SK-N-SH treated with all-trans-retinoic acid at 6 μM for 48 hours (cell line): ENCODE results near the gene ANO10.

Source experiments
- ATAC-seq: fragments of 200-7000 bp; cut with Tn5 transposase; 3 replicates; pipeline ENCODE4 v1.9.1; 2020; ENCODE audit warnings: mild to moderate bottlenecking, moderate library complexity
- ESRRG ChIP-seq: fragments of 250-450 bp; sonication (Bioruptor Pico); IDR thresholded peaks from 2 replicates; pipeline ENCODE4 v1.6.1; 2021; ENCODE audit warnings: mild to moderate bottlenecking
- GLIS3 ChIP-seq: fragments of 250-450 bp; sonication (Bioruptor Pico); IDR thresholded peaks from 2 replicates; pipeline ENCODE4 v1.5.0; 2020; ENCODE audit warnings: mild to moderate bottlenecking, moderate library complexity
- ISL1 ChIP-seq: fragments of 250-450 bp; sonication (Bioruptor Pico); IDR thresholded peaks from 2 replicates; pipeline ENCODE4 v2.1.2; 2022; ENCODE audit warnings: mild to moderate bottlenecking, moderate library complexity
- OSR1 ChIP-seq: fragments of 250-450 bp; sonication (Bioruptor Pico); IDR thresholded peaks from 2 replicates; pipeline ENCODE4 v1.8.0; 2022; ENCODE audit warnings: moderate library complexity, mild to moderate bottlenecking, inconsistent platforms
- PPARA ChIP-seq: fragments of 250-450 bp; sonication (Bioruptor Pico); IDR thresholded peaks from 2 replicates; pipeline ENCODE4 v1.5.0; 2020; ENCODE audit warnings: mild to moderate bottlenecking, borderline replicate concordance
- RARB ChIP-seq: fragments of 250-450 bp; sonication (Bioruptor Pico); IDR thresholded peaks from 2 replicates; pipeline ENCODE4 v1.8.0; 2021; ENCODE audit warnings: mild to moderate bottlenecking, moderate library complexity
- ZC3H10 ChIP-seq: fragments of 250-450 bp; sonication (Bioruptor Pico); IDR thresholded peaks from 2 replicates; pipeline ENCODE4 v1.5.1; 2021; ENCODE audit warnings: mild to moderate bottlenecking, moderate library complexity
- ZFP3 ChIP-seq: fragments of 250-450 bp; sonication (Bioruptor Pico); IDR thresholded peaks from 2 replicates; pipeline ENCODE4 v1.5.0; 2020; ENCODE audit warnings: mild to moderate bottlenecking, moderate library complexity
- ZFP30 ChIP-seq: fragments of 450-650 bp; formaldehyde crosslinking; IDR thresholded peaks from 2 replicates; pipeline ENCODE4 v1.5.0; 2022; ENCODE audit warnings: mild to moderate bottlenecking, moderate library complexity
- ZNF565 ChIP-seq: fragments of 450-650 bp; formaldehyde crosslinking; conservative IDR thresholded peaks from 2 replicates; pipeline ENCODE4 v1.5.0; 2020; ENCODE audit warnings: low read depth, mild to moderate bottlenecking, moderate library complexity
- TF ChIP-seq, protein P1 (sequence below): fragments of 250-450 bp; sonication (Bioruptor Pico); IDR thresholded peaks from 2 replicates; pipeline ENCODE4 v1.5.1; 2021; ENCODE audit warnings: mild to moderate bottlenecking, moderate library complexity
- TF ChIP-seq, protein P2 (sequence below): fragments of 250-450 bp; sonication (Bioruptor Pico); IDR thresholded peaks from 2 replicates; pipeline ENCODE4 v1.8.0; 2020; ENCODE audit warnings: mild to moderate bottlenecking, moderate library complexity, borderline replicate concordance

ANO10 gene

GRCh38 chr3:43317461-43318316 lies 304.1 kb downstream of the ANO10 start (continued):
- TF ChIP-seq, protein P1, sequence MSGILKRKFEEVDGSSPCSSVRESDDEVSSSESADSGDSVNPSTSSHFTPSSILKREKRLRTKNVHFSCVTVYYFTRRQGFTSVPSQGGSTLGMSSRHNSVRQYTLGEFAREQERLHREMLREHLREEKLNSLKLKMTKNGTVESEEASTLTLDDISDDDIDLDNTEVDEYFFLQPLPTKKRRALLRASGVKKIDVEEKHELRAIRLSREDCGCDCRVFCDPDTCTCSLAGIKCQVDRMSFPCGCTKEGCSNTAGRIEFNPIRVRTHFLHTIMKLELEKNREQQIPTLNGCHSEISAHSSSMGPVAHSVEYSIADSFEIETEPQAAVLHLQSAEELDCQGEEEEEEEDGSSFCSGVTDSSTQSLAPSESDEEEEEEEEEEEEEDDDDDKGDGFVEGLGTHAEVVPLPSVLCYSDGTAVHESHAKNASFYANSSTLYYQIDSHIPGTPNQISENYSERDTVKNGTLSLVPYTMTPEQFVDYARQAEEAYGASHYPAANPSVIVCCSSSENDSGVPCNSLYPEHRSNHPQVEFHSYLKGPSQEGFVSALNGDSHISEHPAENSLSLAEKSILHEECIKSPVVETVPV: no peak
- TF ChIP-seq ISL1 (CRISPR knock-in tag): no peak
- TF ChIP-seq, protein P2, sequence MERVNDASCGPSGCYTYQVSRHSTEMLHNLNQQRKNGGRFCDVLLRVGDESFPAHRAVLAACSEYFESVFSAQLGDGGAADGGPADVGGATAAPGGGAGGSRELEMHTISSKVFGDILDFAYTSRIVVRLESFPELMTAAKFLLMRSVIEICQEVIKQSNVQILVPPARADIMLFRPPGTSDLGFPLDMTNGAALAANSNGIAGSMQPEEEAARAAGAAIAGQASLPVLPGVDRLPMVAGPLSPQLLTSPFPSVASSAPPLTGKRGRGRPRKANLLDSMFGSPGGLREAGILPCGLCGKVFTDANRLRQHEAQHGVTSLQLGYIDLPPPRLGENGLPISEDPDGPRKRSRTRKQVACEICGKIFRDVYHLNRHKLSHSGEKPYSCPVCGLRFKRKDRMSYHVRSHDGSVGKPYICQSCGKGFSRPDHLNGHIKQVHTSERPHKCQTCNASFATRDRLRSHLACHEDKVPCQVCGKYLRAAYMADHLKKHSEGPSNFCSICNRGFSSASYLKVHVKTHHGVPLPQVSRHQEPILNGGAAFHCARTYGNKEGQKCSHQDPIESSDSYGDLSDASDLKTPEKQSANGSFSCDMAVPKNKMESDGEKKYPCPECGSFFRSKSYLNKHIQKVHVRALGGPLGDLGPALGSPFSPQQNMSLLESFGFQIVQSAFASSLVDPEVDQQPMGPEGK (CRISPR knock-in tag): no peak
- no peak for TF ChIP-seq PPARA (CRISPR knock-in tag)

GRCh38 chr3:43316783-43317460 lies 304.9 kb downstream of the ANO10 start:
- TF ChIP-seq ZFP3 (CRISPR knock-in tag) (no peak), RARB (CRISPR knock-in tag) (no peak), ESRRG (no peak), OSR1 (CRISPR knock-in tag) (no peak), ZFP30 (CRISPR knock-in tag) (no peak), ZNF565 (no peak), ISL1 (CRISPR knock-in tag) (no peak), ZC3H10 (CRISPR knock-in tag) (no peak), GLIS3 (CRISPR knock-in tag) (no peak)
- TF ChIP-seq, protein P2 (CRISPR knock-in tag): no peak
- no peak for ATAC-seq
